RCC 7860 (cell line): ENCODE measurements around the gene ATXN7L2.
A peak's percentile ranks its signal among the peaks of the same experiment; 100 is the strongest.

Experiments used
- DNase-seq: peaks from one replicate; pipeline ENCODE4 v3.0.0-alpha.2; 2015; ENCODE audit warnings: low spot score
- FAIRE-seq: peaks from 2 replicates; lab custom pipeline; 2012; peaks lifted over from hg19 to GRCh38; lab: Jason Lieb, UNC

The ATXN7L2 gene

GRCh38 chr1:109475261-109475660 lies 8.4 kb upstream of the ATXN7L2 start:
- DNase-seq (no peak), FAIRE-seq (no peak)

GRCh38 chr1:109476825-109477224 lies 6.9 kb upstream of the ATXN7L2 start:
- FAIRE-seq (no peak), DNase-seq (no peak)

- no peak for DNase-seq
- FAIRE-seq, result no peak
Observed at GRCh38 chr1:109477821-109478220, 5.9 kb upstream of the ATXN7L2 start.

- FAIRE-seq (no peak), DNase-seq (no peak)
Observed at GRCh38 chr1:109478806-109479205, 4.9 kb upstream of the ATXN7L2 start.

GRCh38 chr1:109479311-109479710 lies 4.4 kb upstream of the ATXN7L2 start:
- DNase-seq (no peak), FAIRE-seq (no peak)

- no peak for FAIRE-seq
Observed at GRCh38 chr1:109479901-109480300, 3.8 kb upstream of the ATXN7L2 start.

GRCh38 chr1:109481646-109482045 lies 2.1 kb upstream of the ATXN7L2 start:
- FAIRE-seq, result no peak
- no peak for DNase-seq

More at GRCh38 chr1:109479901-109480300, 3.8 kb upstream of the ATXN7L2 start:
- no peak for DNase-seq

- FAIRE-seq (no peak), DNase-seq (no peak)
Observed at GRCh38 chr1:109482242-109482641, 1.5 kb upstream of the ATXN7L2 start.

- DNase-seq, result no peak
Observed at GRCh38 chr1:109482791-109483671, 674 bp upstream of the ATXN7L2 start.

GRCh38 chr1:109484519-109484975 lies 842 bp downstream of the ATXN7L2 start:
- FAIRE-seq, result no peak

More at GRCh38 chr1:109482791-109483671, 674 bp upstream of the ATXN7L2 start:
- no peak for FAIRE-seq

GRCh38 chr1:109485001-109485400 lies 1.3 kb downstream of the ATXN7L2 start:
- DNase-seq (no peak), FAIRE-seq (no peak)

More at GRCh38 chr1:109484519-109484975, 842 bp downstream of the ATXN7L2 start:
- no peak for DNase-seq

GRCh38 chr1:109487261-109487660 lies 3.6 kb downstream of the ATXN7L2 start:
- FAIRE-seq (no peak), DNase-seq (no peak)

GRCh38 chr1:109488201-109488600 lies 4.5 kb downstream of the ATXN7L2 start:
- DNase-seq (no peak), FAIRE-seq (no peak)

GRCh38 chr1:109488696-109489095 lies 5.0 kb downstream of the ATXN7L2 start:
- DNase-seq, result no peak
- FAIRE-seq, result no peak

GRCh38 chr1:109490029-109490933 lies 6.6 kb downstream of the ATXN7L2 start:
- FAIRE-seq (no peak), DNase-seq (peak; percentile 43)

GRCh38 chr1:109490934-109491302 lies 7.2 kb downstream of the ATXN7L2 start:
- FAIRE-seq (no peak), DNase-seq (no peak)

GRCh38 chr1:109491372-109491771 lies 7.7 kb downstream of the ATXN7L2 start:
- FAIRE-seq, result no peak
- DNase-seq, result no peak

- no peak for DNase-seq
- FAIRE-seq, result no peak
Observed at GRCh38 chr1:109492779-109493178, 9.1 kb downstream of the ATXN7L2 start.

- no peak for DNase-seq
- no peak for FAIRE-seq
Observed at GRCh38 chr1:109493227-109493626, 9.5 kb downstream of the ATXN7L2 start.

GRCh38 chr1:109493805-109494539 lies 10.3 kb downstream of the ATXN7L2 start, which contains the start of gene CYB561D1:
Gene CYB561D1, plus strand, starts transcription at chr1:109494094. Its CDS starts 46 bp downstream, at chr1:109494140.
- DNase-seq (peak; percentile 65), FAIRE-seq (no peak)

- DNase-seq, result no peak
- no peak for FAIRE-seq
Observed at GRCh38 chr1:109495738-109496137, 12.0 kb downstream of the ATXN7L2 start.
